ENCODE results near the gene NOL12. TPM values are rescaled to one million over a fixed set of nuclear protein-coding genes. Genes with fewer than 3 reads are reported as not detected.
A peak's percentile ranks its signal among the peaks of the same experiment; 100 is the strongest.

NOL12 gene
- total RNA-seq, 2 donors from 2014 or later: 39.6 to 49.0 TPM

DNA sequence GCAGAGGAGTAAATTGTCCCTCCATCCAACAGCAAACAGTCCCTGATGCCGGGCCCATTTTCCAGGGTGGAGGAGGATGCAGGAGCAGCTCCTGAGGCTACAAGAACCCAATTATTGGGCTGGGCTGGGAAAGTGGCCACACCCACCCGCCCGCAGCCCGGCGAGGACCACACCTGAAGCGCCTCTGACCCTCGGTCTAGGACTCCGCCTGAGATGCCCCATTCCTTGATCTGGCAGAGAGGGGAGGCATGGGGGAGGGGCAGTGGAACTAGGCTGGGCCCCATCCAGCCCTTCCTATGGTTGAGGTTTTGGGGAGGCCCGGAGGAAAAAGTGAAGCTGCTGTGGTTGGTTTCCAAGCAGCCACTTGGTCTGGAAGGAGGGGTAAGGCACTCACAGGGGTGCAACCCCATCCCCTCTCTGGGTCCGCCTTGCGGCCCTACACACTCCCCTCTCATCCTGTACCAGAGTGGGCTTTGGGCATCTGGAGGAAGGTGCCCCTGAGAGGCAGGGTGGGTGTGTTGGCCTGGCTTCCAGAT is 13.2 kb upstream of the NOL12 start:
- intact Hi-C loops (cut with DNase I): no loop called here
- 70% methylated on average over 11 of the region's 11 CpGs for WGBS

DNA sequence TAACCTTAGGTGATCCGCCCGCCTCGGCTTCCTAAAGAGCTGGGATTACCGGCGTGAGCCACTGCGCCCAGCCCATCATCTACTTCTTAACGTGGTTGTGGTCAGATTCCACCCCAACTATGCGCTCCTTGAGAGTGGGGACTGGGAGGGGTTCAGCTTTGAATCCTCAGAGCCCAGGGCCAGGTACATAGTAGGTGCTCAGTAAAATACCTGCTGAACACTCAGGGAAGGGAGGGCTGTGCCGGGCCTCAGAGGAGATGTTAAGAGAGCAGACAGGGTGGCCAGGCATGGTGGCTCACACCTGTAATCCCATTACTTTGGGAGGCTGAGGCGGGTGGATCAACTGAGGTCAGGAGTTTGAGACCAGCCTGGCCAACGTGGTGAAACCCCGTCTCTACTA is 11.9 kb upstream of the NOL12 start:
- H3K36me3 ChIP-seq: no peaks in the 10 kb centered on the region
- H3K4me1 ChIP-seq (replicated peaks): peaks cover 16% of the 10 kb centered on the region
- H3K4me3 ChIP-seq: no peak overlapping the region
- H3K9me3 ChIP-seq: no peaks in the 10 kb centered on the region
- H3K27ac ChIP-seq: peak overlapping the region; percentile 85 to 91
- intact Hi-C loops (cut with DNase I): no loop called here
- no peaks in the 10 kb centered on the region for H3K27me3 ChIP-seq (replicated peaks; ENCODE audit: insufficient read depth)
- 87% methylated on average over 12 of the region's 12 CpGs for WGBS
- no peak for DNase-seq (ENCODE audit: low spot score)
- TF ChIP-seq, protein P1, sequence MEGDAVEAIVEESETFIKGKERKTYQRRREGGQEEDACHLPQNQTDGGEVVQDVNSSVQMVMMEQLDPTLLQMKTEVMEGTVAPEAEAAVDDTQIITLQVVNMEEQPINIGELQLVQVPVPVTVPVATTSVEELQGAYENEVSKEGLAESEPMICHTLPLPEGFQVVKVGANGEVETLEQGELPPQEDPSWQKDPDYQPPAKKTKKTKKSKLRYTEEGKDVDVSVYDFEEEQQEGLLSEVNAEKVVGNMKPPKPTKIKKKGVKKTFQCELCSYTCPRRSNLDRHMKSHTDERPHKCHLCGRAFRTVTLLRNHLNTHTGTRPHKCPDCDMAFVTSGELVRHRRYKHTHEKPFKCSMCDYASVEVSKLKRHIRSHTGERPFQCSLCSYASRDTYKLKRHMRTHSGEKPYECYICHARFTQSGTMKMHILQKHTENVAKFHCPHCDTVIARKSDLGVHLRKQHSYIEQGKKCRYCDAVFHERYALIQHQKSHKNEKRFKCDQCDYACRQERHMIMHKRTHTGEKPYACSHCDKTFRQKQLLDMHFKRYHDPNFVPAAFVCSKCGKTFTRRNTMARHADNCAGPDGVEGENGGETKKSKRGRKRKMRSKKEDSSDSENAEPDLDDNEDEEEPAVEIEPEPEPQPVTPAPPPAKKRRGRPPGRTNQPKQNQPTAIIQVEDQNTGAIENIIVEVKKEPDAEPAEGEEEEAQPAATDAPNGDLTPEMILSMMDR (IDR thresholded peaks at IDR 0.05): no peak
- TF ChIP-seq POLR2A (IDR thresholded peaks at IDR 0.05) (no peak), POLR2AphosphoS5 (IDR thresholded peaks at IDR 0.05) (no peak)

More for the DNA sequence above, 13.2 kb upstream of the NOL12 start:
- H3K27ac ChIP-seq: no peak overlapping the region
- no peaks in the 10 kb centered on the region for H3K9me3 ChIP-seq
- no peak overlapping the region for H3K4me3 ChIP-seq
- H3K27me3 ChIP-seq (replicated peaks; ENCODE audit: insufficient read depth): no peaks in the 10 kb centered on the region
- H3K4me1 ChIP-seq (replicated peaks): peaks cover 16% of the 10 kb centered on the region
- TF ChIP-seq, protein P1 (IDR thresholded peaks at IDR 0.05): no peak
- TF ChIP-seq POLR2AphosphoS5 (IDR thresholded peaks at IDR 0.05) (no peak), POLR2A (IDR thresholded peaks at IDR 0.05) (no peak)
- H3K36me3 ChIP-seq: no peaks in the 10 kb centered on the region
- DNase-seq (ENCODE audit: low spot score): no peak

DNA sequence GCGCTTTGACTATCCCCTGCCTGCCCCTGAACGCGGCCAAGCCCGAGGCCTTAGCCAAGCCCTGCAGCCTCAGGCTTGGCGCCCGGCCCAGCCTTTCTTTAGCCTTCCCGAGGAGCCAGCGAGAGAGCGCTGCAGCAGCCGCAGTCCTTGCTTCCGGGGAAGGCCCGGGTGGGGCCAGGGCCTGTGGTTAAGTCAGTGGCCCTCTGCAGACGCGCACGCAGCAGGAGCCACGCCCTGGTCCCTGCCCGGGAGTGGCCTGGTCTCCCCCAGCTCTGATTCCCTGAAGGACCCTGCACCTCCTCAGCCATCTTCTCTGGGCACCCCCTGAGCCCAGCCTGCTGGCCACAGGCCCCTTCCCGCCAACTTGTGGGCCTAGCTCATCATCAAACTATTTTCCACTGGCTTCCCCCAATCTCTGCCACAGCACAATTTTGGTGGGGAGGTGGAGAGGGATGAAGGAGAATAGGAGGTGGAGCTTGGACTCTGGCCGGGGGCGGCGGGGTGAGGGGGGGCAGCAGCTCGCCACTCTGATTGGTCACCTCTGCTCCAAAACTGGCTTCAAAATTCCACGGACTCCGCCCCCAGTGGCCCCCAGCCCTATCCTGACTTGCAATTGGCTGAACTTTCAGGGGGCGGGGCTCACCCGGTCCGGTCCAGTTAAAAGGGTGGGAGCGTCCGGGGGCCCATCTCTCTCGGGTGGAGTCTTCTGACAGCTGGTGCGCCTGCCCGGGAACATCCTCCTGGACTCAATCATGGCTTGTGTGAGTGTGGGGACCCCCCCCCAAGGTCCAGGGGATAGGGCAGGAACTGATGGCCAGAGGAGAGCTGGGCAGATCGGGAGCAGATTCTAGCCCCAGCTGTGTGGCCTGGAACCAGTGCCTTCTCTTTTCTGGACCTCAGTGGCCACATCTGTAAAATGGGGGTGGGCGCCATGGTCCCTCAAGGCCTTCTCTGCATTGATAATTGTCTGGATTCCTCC is 10.9 kb upstream of the NOL12 start, which contains the start of gene LGALS1:
LGALS1 (plus strand) TSS at position 686 of the 979 bp plus-strand sequence; CDS start at position 753, 67 bp downstream.
- WGBS: 2% methylated on average over 33 of the region's 34 CpGs
- peaks cover 16% of the 10 kb centered on the region for H3K4me1 ChIP-seq (replicated peaks)
- H3K27ac ChIP-seq: peak within 1 kb of the TSS; percentile 85 to 91
- H3K9me3 ChIP-seq: no peaks in the 10 kb centered on the region
- peak within 1 kb of the TSS; percentile 38 to 49 for H3K4me3 ChIP-seq
- DNase-seq (ENCODE audit: low spot score): peak; percentile 91
- no peaks in the 10 kb centered on the region for H3K36me3 ChIP-seq
- H3K27me3 ChIP-seq (replicated peaks; ENCODE audit: insufficient read depth): no peaks in the 10 kb centered on the region
- TF ChIP-seq POLR2A (IDR thresholded peaks at IDR 0.05) (peak; percentile 44), POLR2AphosphoS5 (IDR thresholded peaks at IDR 0.05) (peak; percentile 88)
- TF ChIP-seq, protein P1 (IDR thresholded peaks at IDR 0.05): peak in 3 of 4 experiments; percentile 18 to 30 (median 29)
- intact Hi-C loops (cut with DNase I): loop anchor here (5.0 kb wide), 1 partner anchor 33 kb away; no protein-coding TSS in a partner anchor

DNA sequence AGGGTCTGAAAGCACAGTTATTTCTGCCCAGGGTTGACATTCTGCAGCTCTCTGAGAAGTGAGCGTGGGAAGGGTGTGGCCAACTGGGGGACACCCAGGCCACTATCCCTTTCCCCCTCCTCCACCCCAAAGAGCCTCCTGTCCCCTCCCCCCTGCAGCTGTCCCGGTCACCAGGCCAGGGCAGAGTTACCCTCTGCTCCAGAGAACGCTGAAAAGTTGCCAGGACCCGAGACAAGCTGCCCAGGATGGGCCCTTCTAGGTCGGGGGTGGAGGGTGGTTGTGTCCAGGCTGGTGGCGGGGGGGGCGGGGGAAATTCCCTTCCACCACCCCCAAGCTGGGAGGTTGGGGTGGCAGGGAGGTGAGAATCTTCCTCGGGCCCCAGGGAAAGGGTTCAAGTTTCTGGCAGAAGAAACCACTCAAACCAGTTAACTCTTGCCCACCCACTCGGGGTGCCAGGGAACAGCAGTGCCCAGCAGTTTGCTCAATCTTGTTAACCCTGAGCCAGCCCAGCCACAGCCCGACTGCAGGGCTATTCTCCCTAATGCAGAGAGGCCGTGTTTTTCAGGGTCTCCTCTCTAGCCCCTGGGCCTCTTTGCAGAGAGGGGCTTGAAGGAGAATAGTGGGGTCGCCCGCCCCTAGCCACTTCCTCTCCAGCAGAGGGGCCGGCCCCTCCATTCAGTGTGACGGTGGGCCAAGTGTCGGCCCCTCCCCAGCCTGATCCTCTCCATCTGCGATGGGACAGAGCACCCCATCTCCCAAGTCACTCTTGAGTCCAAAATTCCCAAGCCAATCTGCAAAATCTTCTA is 10.0 kb upstream of the NOL12 start:
- peak overlapping the region; percentile 38 to 49 for H3K4me3 ChIP-seq
- no peaks in the 10 kb centered on the region for H3K36me3 ChIP-seq
- no peaks in the 10 kb centered on the region for H3K27me3 ChIP-seq (replicated peaks; ENCODE audit: insufficient read depth)
- 3% methylated on average over 17 of the region's 17 CpGs for WGBS
- no peaks in the 10 kb centered on the region for H3K9me3 ChIP-seq
- intact Hi-C loops (cut with DNase I): loop anchor here (5.0 kb wide), 1 partner anchor 34 kb away; no protein-coding TSS in a partner anchor
- TF ChIP-seq POLR2AphosphoS5 (IDR thresholded peaks at IDR 0.05) (no peak), POLR2A (IDR thresholded peaks at IDR 0.05) (no peak)
- TF ChIP-seq, protein P1 (IDR thresholded peaks at IDR 0.05): no peak
- peak overlapping the region; percentile 85 to 91 for H3K27ac ChIP-seq
- H3K4me1 ChIP-seq (replicated peaks): peaks cover 16% of the 10 kb centered on the region
- DNase-seq (ENCODE audit: low spot score): no peak
